Stimulated activated CD8-positive, alpha-beta memory T cell treated with anti-CD3 and anti-CD28 coated beads, Interleukin-15, amount 100 ng/mL, for 1 hour (primary cell): Measurements from ENCODE around the gene ZBTB39.
"Not testable (repeated sequence)": the region's sequence is repeated elsewhere in the genome, so short reads cannot be mapped to it uniquely, and the experiment has no call there.

Experiments
- DNase-seq: peaks from one replicate; pipeline ENCODE4 v3.0.0-alpha.2; 2020; ENCODE audit warnings: low read depth

The ZBTB39 gene

GRCh38 chr12:57005980-57006808, at the start of gene ZBTB39:
Gene ZBTB39, minus strand, starts transcription at chr12:57006546. Its CDS starts 1,629 bp downstream, at chr12:57004917.
- peak; percentile 25 for DNase-seq

- no peak for DNase-seq
These were observed 49.5 kb upstream of the ZBTB39 start for GRCh38 chr12:57055824-57056223.

GRCh38 chr12:57053901-57054300, 47.6 kb upstream of the ZBTB39 start:
- DNase-seq: not testable (repeated sequence)

- DNase-seq: not testable (repeated sequence)
These were observed 46.8 kb upstream of the ZBTB39 start for GRCh38 chr12:57053146-57053545.

GRCh38 chr12:57051011-57051410, 44.7 kb upstream of the ZBTB39 start:
- DNase-seq: no peak

- no peak for DNase-seq
These were observed 43.5 kb upstream of the ZBTB39 start, which contains the start of gene MYO1A for GRCh38 chr12:57049890-57050289. Gene MYO1A, minus strand, starts transcription at chr12:57050129. Its CDS starts 1,806 bp downstream, at chr12:57048323.

GRCh38 chr12:57049119-57049446, 42.7 kb upstream of the ZBTB39 start:
- no peak for DNase-seq

GRCh38 chr12:57048423-57049118, 42.2 kb upstream of the ZBTB39 start:
- DNase-seq: no peak

GRCh38 chr12:57047981-57048380, 41.6 kb upstream of the ZBTB39 start:
- DNase-seq: no peak

GRCh38 chr12:57046947-57047890, 40.9 kb upstream of the ZBTB39 start:
- DNase-seq: no peak

GRCh38 chr12:57046086-57046791, 39.9 kb upstream of the ZBTB39 start:
- DNase-seq: no peak

GRCh38 chr12:57044889-57045288, 38.5 kb upstream of the ZBTB39 start:
- DNase-seq: no peak

GRCh38 chr12:57044468-57044867, 38.1 kb upstream of the ZBTB39 start:
- no peak for DNase-seq

- DNase-seq: no peak
These were observed 36.3 kb upstream of the ZBTB39 start for GRCh38 chr12:57042695-57043094.

- no peak for DNase-seq
These were observed 34.4 kb upstream of the ZBTB39 start for GRCh38 chr12:57040750-57041149.

- no peak for DNase-seq
These were observed 33.9 kb upstream of the ZBTB39 start for GRCh38 chr12:57040211-57040610.

- no peak for DNase-seq
These were observed 32.9 kb upstream of the ZBTB39 start for GRCh38 chr12:57039016-57039798.

GRCh38 chr12:57037264-57037663, 30.9 kb upstream of the ZBTB39 start:
- DNase-seq: no peak

- no peak for DNase-seq
These were observed 27.1 kb upstream of the ZBTB39 start for GRCh38 chr12:57033431-57033830.

GRCh38 chr12:57031789-57032188, 25.4 kb upstream of the ZBTB39 start:
- DNase-seq: no peak
